NCI-H1092 (cell line): ENCODE measurements around the gene SV2B.

Experiments used
- DNase-seq: peaks from one replicate; lab custom pipeline; 2025; lab: John Stamatoyannopoulos, UW

The SV2B gene

DNA sequence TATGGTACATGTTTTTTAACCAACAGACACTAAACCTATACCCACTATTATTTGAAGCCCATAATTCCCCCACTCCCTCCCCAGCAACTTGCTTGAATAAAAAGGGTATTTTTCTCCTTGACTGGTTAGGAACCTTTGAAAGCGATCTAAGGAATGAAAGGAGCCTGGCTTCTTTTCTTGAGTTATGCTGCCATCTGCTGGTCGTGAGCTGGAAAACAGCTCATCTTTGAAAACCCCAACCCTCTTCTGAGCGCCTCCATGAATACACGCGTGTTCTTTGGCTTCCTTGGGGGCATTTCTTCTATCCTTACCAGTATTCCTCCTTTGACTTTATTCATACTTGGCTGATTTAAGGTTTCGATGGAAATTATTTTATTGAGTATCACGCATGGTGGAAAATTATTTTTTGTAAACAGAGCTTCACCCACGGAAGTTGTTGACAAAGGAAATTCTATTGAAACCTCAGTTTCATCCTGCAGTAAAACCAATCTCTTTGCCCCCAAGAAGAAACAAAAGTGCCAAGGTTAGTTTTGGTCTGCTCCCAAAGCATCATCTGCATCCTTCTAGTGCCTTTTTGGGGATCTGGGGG lies 171.6 kb downstream of the SV2B start:
- peak; percentile 31 for DNase-seq

DNA sequence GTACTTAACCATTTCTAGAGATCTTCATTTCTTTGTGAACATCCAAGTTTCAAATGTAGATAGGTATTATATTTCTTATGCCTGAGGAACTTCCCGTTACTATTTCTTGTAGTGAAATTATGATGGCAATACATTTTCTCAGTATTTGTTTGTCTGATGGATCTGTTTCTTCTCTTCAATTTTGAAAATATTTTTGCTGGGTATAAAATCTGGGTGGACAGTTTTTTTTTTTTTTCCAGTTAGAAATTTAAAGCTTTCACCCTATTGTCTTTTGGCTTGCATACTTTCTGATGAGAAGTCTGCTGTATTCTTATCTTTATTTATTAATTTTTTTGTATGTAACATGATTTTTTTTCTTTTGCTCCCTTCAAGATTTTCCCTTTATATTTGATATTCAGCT lies 175.8 kb downstream of the SV2B start:
- no peak for DNase-seq

DNA sequence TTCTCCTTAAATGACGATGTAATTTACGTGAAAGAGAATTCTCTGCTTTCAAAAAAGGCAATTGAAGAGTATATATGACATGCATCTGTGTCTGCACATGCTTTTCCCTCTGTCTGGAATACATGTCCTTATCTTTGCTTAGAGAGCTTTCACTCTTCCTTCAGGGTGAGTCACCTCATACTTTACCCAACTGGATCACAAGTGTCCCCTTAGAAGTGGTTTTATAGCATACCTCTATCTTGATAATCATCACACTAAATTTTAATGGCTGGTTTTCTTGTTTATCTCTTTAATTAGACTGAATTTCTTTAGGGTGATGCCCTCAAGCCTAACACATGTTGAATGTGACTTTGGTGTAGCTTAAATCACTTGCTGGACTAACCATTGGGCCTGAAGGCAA lies 178.9 kb downstream of the SV2B start:
- no peak for DNase-seq

DNA sequence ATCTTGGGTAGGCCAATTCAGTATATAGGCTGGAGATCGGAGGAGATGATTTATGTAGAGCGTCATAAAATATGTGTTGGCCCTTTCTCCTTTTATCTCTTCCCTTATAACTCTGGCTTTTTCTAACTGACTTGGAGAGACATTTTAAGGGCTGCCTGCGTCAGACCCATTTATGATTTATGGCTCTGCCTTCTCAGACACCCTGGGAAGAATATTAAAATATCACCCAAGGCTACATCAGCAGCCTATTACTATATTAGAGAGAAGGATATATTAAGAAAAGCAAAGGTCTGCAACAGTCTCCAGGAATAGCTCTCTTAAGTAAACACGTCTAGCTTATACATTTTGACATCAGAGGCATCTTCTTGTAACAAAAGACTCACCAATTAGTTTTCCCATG lies 179.4 kb downstream of the SV2B start:
- no peak for DNase-seq

DNA sequence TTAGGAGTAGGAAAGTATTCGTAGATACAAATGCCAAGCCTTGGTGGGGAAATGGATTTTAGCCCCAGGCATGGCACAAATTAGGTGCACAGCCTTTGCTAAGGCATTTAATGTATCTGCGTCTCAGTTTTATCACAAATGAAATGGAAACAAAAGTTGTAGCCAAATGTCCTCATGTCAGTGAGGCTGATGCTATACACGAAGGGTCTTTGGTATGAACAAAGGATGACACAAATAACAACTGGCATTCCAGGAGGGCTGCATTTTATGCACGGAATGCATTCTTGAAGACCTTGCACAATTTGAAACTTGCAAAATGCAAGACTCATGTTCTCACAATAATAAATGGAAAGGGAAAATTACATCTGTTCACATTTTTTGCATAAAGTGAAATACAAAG lies 181.9 kb downstream of the SV2B start:
- DNase-seq: no peak

- DNase-seq: no peak
Measured at GRCh38 chr15:91282486-91282885, 182.4 kb downstream of the SV2B start.

- DNase-seq: no peak
Measured at GRCh38 chr15:91283155-91283554, 183.1 kb downstream of the SV2B start.

- DNase-seq: no peak
Measured at GRCh38 chr15:91284758-91285466, 184.9 kb downstream of the SV2B start.

- no peak for DNase-seq
Measured at GRCh38 chr15:91289324-91289723, 189.3 kb downstream of the SV2B start.

DNA sequence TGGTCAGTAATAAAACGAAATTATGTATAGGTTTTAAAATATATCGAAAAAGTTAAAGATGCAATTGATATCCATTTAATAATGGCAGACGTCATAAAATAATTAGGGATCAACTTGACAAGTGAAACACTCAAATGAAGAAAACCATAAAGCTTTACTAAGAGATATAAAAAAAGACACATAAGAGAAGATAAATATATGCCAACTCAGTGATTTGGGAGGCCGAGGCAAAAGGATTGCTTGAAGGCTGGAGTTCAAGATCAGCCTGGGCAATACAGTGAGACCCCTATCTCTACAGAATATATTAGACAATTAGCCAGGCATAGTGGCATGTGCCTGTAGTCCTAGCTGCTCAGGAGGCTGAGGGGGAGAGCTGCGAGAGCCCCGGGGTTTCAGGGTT lies 190.5 kb downstream of the SV2B start:
- DNase-seq: no peak

DNA sequence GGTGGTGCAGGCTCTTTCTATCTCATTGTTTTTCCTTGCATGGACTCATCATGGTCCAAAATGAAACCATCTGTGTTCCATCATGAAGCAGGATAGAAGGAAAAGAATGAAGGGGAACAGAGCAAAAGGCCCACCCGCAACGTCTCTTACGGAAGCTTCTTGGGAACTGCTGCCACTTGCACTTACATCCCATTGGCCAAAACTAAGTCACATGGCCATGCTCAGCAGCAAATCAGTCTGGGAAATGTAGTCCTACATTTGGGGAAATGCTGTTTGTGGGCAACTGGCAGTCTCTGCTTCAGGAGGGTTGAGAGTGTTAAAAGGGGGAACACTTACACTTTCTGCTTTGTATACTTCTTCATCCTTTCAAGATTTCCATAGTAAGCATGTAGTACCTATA lies 191.6 kb downstream of the SV2B start:
- no peak for DNase-seq

GRCh38 chr15:91294344-91294743 lies 194.3 kb downstream of the SV2B start:
- DNase-seq: no peak

- no peak for DNase-seq
Measured at GRCh38 chr15:91294795-91295194, 194.7 kb downstream of the SV2B start.

- no peak for DNase-seq
Measured at GRCh38 chr15:91298101-91298500, 198.0 kb downstream of the SV2B start.

GRCh38 chr15:91302588-91303439 lies 202.8 kb downstream of the SV2B start:
- DNase-seq: peak; percentile 52

DNA sequence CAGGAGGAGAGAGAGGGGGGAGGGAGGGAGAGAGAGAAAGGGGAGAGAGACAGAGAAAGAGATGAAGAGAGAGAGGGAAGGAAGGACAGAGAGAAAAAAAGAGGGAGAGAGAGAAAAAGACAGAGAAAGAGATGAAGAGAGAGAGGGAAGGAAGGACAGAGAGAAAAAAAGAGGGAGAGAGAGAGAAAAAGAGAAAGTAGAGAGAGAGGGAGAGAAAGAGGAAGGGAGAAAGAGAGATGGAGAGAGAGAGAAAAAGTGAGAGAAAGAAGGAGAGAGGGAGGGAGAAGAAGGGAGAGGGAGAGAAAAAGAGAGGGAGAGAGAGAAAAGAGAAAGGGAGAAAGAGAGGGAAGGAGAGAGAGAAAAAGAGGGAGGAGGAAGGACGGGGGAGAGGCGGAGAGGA lies 204.2 kb downstream of the SV2B start:
- DNase-seq: no peak

DNA sequence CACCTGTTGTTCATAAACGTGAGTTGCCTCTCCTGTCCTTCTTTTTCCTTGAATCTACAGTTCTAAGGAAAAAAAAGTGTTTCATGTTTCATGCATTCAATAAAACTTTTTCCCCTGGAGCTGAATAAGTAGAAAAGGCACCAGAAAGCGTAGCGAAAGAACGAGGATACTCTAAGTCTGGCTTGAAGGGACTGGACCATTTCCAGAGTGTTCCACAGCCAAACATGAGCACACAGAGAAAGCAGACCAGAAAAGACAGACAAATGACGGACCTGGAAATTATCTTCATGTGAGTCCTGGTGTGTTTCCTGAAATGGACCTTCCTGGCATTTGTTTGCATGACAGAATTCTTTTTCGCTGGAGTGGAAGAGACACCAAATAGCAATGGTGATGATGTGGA lies 204.7 kb downstream of the SV2B start:
- DNase-seq: no peak

DNA sequence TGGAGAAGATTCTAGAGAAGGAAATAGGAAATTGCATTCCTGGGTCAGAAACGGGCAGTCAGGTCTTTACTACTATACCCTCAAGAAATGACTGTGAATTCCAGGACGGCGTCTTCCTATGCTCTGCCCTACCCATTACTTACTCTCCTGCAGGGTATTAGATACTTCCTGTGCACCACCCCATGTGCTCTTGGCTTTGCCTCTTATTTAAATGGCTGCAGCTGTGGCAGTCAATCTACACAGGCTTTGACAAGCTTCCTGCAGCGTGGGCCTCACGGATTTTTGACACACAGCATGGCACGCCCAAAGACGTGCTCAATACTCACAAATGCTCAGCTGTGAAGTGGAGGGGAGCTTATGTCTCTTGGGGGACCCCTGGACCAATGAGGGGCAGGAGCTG lies 206.1 kb downstream of the SV2B start:
- no peak for DNase-seq

DNA sequence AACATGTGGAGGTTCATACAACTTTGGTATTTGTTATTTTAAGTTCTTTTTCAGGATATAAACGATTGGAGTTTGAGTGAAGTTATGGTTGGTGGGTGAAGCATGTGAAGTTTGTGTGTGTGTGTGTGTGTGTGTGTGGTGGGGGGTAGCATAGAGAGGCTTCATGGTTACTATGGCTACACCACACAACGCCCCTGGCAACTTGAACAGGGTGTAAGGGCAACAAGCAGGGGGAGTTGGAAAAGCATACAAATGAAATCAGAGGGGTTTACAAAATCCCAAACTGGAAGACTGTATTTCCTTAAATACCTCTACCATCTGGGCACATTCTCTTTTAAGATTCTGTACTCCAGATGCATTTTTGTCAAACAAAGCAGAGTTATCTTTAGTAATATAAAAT lies 207.5 kb downstream of the SV2B start:
- DNase-seq: no peak

GRCh38 chr15:91308199-91308598 lies 208.1 kb downstream of the SV2B start:
- DNase-seq: no peak

- no peak for DNase-seq
Measured at GRCh38 chr15:91308855-91309254, 208.8 kb downstream of the SV2B start.

GRCh38 chr15:91311986-91312385 lies 211.9 kb downstream of the SV2B start:
- no peak for DNase-seq

DNA sequence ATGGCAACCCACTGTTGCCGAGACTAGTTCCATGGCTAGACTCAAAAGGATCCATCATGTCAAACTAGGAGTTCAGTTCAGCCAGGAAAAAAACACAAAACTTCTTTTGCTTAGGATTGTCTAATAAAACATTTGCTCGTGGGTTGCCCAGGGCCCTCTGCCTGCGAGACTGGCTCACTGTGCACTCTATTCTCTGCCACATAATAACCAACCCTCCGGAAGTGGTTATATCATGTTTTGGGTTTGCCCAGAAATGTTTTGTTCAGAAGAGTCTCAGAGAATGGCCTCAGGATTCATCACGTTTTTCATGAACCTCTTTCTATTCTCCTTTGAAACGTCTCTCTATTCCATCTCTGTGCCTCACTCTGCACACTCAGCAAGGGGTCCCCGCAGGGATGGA lies 216.1 kb downstream of the SV2B start:
- DNase-seq: no peak
